Measurements from ENCODE around the gene RASD1.

DNA sequence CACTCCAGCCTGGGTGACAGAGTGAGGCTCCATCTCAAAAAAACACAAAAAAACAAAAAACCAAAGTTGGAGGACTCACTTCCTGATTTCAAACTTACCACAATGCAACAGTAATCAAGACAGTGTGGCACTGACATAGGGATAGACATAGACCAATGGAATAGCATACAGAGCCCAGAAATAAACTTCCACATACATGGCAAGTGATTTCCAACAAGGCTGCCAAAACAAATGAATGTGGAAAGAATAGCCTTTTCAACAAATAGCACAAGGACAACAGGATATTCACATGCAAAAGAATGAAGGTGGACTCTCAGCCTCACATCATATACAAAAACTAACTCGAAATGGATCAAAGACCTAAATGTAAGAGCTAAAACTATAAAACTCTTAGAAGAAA lies 36.8 kb upstream of the RASD1 start:
- TF ChIP-seq, protein P1, sequence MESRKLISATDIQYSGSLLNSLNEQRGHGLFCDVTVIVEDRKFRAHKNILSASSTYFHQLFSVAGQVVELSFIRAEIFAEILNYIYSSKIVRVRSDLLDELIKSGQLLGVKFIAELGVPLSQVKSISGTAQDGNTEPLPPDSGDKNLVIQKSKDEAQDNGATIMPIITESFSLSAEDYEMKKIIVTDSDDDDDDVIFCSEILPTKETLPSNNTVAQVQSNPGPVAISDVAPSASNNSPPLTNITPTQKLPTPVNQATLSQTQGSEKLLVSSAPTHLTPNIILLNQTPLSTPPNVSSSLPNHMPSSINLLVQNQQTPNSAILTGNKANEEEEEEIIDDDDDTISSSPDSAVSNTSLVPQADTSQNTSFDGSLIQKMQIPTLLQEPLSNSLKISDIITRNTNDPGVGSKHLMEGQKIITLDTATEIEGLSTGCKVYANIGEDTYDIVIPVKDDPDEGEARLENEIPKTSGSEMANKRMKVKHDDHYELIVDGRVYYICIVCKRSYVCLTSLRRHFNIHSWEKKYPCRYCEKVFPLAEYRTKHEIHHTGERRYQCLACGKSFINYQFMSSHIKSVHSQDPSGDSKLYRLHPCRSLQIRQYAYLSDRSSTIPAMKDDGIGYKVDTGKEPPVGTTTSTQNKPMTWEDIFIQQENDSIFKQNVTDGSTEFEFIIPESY (IDR thresholded peaks at IDR 0.05), result no peak
- TF ChIP-seq, protein P2, sequence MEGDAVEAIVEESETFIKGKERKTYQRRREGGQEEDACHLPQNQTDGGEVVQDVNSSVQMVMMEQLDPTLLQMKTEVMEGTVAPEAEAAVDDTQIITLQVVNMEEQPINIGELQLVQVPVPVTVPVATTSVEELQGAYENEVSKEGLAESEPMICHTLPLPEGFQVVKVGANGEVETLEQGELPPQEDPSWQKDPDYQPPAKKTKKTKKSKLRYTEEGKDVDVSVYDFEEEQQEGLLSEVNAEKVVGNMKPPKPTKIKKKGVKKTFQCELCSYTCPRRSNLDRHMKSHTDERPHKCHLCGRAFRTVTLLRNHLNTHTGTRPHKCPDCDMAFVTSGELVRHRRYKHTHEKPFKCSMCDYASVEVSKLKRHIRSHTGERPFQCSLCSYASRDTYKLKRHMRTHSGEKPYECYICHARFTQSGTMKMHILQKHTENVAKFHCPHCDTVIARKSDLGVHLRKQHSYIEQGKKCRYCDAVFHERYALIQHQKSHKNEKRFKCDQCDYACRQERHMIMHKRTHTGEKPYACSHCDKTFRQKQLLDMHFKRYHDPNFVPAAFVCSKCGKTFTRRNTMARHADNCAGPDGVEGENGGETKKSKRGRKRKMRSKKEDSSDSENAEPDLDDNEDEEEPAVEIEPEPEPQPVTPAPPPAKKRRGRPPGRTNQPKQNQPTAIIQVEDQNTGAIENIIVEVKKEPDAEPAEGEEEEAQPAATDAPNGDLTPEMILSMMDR (IDR thresholded peaks at IDR 0.05; ENCODE audit: low read depth, low read length, missing input control), result no peak

Measured in liver (tissue), 2 donors.